ENCODE results near the gene ATG10.
"Not testable (repeated sequence)": the region's sequence is repeated elsewhere in the genome, so short reads cannot be mapped to it uniquely, and the experiment has no call there.

Gene ATG10

DNA sequence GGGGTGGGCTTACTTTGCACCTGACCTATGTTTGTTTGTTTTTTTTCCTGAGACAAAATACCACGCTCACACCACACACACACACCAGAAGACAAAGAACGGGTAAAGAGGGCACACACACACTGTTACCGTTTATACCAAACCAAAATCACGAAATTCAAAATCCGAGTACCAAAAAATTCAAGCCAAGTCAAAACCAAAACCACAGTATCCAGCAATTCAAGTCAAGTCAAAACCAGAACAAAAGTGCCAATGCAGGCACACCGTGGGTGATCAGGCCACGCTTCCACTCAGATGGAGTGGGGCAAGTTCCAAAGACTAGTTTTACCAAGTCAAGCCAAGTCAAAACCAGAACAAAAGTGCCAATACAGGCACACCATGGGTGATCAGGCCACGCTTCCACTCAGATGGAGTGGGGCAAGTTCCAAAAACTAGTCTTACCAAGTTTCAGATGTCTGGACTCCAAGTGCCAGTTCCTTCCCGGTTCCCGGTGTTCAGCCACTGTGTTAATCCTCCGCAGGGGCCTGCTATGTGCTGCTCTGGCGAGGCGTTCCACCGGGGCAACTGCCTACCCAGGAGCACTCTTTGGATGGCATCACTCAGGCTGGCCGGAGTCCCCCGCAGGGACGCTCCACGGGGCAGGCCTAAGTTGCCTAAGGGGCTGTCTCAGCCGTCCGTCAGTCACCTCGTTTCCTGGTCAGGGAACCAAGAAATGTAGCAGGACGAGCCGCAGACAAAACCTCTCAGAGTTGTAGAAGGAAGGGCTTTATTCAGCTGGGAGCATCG lies 300.9 kb downstream of the ATG10 start:
- DNase-seq; H3K27ac ChIP-seq; H3K27me3 ChIP-seq; intact Hi-C loops (cut with DNase I; ENCODE audit: low total_unique reads); H3K4me3 ChIP-seq; H3K9me3 ChIP-seq: not testable (repeated sequence)
- Histone ChIP-seq H3K4me1 (peaks cover 0 to 11% (median 4%) of the 10 kb centered on the region in 4 donors), H3K36me3 (peaks cover 26 to 46% (median 31%) of the 10 kb centered on the region in 3 donors)

DNA sequence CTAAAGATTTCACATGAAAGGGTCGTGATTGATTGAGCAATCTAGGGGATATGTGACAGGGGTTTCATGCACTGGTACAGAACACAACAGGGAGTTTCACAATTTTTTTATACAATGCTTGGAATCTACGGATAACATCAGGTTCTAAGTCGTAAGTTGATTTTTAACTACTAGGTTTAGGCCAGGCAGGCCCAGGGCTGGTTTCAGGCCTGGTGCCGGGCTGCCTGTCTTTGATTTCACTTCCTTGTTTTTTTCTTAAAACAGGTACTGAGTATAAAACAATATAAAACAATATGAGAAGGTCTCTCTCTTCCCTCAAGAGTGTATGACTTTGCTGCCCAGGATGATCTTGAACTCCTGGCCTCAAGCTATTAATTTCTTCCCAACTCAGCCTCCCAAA lies 301.6 kb downstream of the ATG10 start:
- H3K4me1 ChIP-seq, result peaks cover 0 to 11% (median 4%) of the 10 kb centered on the region in 4 donors
- H3K4me3 ChIP-seq; H3K27ac ChIP-seq; H3K9me3 ChIP-seq; H3K27me3 ChIP-seq; intact Hi-C loops (cut with DNase I; ENCODE audit: low total_unique reads); DNase-seq: not testable (repeated sequence)
- peaks cover 26 to 46% (median 28%) of the 10 kb centered on the region in 3 donors for H3K36me3 ChIP-seq

DNA sequence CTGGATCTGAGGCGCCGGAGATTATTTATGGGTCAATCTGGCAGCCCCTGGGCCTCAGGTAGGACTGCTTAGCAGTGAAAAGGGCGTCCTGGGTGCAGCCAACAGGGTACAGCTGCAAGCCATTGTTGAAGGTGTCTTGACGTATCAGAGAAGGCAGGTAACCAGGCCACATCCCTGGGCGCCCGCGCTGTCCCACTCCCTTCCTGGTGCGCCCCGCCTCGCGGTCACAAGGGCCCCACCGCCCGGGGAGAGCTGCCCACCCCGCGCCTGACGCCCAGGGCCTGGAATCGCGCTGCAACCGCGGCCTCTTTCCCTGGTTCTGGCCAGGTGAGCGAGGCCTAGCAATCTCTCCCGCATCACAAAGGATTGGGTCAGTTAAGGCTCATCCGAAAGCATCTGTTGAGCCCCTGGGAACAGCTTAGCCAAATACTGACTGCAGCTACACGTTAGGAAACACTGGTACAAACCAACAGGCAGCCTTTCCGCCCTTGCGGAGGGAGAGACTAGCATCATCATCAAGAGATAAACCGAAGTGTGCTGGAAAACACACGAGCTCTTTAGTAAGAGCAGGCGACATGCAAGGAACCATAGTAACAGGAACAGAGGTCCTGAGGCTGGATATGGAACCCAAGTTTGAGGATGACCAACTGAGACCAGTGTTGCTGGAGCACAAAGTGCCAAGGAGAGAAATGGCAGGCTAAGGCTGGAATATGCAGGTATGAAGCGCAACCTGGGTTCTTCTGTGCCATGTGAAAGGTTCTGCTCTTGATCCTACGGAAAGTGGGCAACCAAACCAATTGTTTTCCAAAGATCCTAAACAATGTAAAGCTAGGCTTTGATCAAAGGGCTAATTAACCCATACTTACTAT lies 302.8 kb downstream of the ATG10 start:
- Histone ChIP-seq H3K27me3 (no peaks in the 10 kb centered on the region), H3K4me3 (no peak overlapping the region), H3K9me3 (no peaks in the 10 kb centered on the region), H3K36me3 (peaks cover 26 to 45% (median 27%) of the 10 kb centered on the region in 3 donors), H3K27ac (no peak overlapping the region), H3K4me1 (peaks cover 0 to 21% (median 10%) of the 10 kb centered on the region in 4 donors)
- TF ChIP-seq, protein P1, sequence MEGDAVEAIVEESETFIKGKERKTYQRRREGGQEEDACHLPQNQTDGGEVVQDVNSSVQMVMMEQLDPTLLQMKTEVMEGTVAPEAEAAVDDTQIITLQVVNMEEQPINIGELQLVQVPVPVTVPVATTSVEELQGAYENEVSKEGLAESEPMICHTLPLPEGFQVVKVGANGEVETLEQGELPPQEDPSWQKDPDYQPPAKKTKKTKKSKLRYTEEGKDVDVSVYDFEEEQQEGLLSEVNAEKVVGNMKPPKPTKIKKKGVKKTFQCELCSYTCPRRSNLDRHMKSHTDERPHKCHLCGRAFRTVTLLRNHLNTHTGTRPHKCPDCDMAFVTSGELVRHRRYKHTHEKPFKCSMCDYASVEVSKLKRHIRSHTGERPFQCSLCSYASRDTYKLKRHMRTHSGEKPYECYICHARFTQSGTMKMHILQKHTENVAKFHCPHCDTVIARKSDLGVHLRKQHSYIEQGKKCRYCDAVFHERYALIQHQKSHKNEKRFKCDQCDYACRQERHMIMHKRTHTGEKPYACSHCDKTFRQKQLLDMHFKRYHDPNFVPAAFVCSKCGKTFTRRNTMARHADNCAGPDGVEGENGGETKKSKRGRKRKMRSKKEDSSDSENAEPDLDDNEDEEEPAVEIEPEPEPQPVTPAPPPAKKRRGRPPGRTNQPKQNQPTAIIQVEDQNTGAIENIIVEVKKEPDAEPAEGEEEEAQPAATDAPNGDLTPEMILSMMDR (IDR thresholded peaks at IDR 0.05), result no peak
- intact Hi-C loops (cut with DNase I; ENCODE audit: low total_unique reads), result no loop called here
- DNase-seq, result no peak

DNA sequence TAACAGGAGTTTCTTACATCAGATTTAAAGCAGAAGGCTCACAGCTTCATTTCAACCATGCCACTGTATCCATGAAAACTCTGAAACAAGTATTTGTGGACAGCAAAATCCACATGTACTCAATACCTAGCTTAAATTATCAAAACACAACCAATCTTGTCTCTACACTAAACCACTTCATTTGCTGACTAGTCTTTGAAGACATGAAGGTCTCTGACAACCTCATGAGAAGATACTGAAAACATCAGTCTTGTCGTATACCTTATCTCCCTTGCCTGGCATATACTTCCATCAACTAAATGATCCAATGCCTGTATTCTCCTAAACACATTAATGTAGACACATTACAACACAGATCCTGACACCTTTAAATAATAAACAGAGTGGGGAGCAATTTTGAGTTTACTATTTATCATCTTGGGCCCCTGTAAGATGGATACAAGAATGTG lies 303.4 kb downstream of the ATG10 start:
- H3K36me3 ChIP-seq, result peaks cover 26 to 41% (median 27%) of the 10 kb centered on the region in 3 donors

DNA sequence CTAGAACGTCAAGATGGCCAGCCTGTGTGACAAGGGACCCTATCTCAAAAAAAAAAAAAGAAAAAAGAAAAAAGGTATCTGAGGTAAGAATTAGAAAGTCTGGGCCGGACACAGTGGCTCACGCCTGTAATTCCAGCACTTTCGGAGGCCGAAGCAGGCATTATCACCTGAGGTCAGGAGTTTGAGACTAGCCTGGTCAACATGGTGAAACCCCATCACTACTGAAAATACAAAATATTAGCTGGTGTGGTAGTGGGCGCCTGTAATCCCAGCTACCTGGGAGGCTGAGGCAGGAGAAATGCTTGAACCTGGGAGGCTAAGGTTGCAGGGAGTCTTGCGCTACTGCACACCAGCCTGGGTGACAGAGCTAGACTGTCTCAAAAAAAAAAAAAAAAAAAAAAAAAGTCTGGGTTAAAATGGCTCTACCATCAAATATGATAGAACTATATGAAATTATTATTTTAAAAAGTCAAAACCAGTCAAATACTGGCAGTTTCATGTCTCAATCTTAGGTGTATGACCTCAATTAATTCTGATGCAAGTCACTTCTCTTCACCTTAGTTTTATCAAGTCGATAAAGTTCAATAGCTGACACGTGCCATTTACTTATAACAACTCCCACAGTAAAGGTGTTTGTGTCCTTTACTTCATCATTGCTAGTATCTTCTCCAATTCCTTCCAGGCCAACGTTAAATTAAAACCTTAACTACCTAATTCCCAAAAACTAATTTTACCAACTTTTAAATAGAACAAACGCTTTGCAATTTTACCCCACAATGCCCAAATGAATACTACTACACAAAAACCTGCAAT lies 305.2 kb downstream of the ATG10 start:
- Histone ChIP-seq H3K9me3 (no peaks in the 10 kb centered on the region), H3K4me1 (peaks cover 0 to 21% (median 10%) of the 10 kb centered on the region in 4 donors), H3K27ac (peak overlapping the region; percentile 84 to 87), H3K36me3 (peaks cover 26 to 41% (median 27%) of the 10 kb centered on the region in 3 donors), H3K4me3 (peak overlapping the region; percentile 90 to 99), H3K27me3 (no peaks in the 10 kb centered on the region)
- TF ChIP-seq, protein P1 (IDR thresholded peaks at IDR 0.05), result no peak
- no peak for DNase-seq
- intact Hi-C loops (cut with DNase I; ENCODE audit: low total_unique reads), result no loop called here

More for the DNA sequence above, 303.4 kb downstream of the ATG10 start:
- no peaks in the 10 kb centered on the region for H3K9me3 ChIP-seq
- no peak overlapping the region for H3K4me3 ChIP-seq
- DNase-seq, result no peak
- intact Hi-C loops (cut with DNase I; ENCODE audit: low total_unique reads), result no loop called here
- peaks cover 0 to 21% (median 10%) of the 10 kb centered on the region in 4 donors for H3K4me1 ChIP-seq
- H3K27me3 ChIP-seq, result no peaks in the 10 kb centered on the region
- H3K27ac ChIP-seq, result no peak overlapping the region
- TF ChIP-seq, protein P1 (IDR thresholded peaks at IDR 0.05), result no peak

DNA sequence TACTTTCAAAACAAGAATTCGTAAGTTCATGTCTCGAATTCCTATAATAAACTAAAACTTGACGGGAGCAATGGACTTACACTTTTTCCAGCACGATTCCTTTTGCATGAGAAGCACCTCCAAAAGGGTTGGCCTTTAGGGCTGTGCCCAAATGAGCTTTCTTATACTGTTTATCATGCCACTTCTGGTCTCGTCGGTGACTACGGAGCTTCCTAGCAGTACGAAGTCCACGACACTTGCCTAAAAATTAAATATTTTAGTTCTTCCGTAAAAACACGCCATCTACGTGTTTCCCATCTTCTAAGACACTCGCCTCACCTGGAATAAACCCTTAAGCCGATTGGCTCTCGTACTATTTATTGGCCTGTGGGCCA lies 305.8 kb downstream of the ATG10 start:
- Histone ChIP-seq H3K27me3 (no peaks in the 10 kb centered on the region), H3K27ac (peak overlapping the region; percentile 84 to 87), H3K4me1 (peaks cover 0 to 21% (median 10%) of the 10 kb centered on the region in 4 donors), H3K4me3 (peak overlapping the region; percentile 90 to 99), H3K9me3 (no peaks in the 10 kb centered on the region), H3K36me3 (peaks cover 26 to 39% (median 27%) of the 10 kb centered on the region in 3 donors)
- TF ChIP-seq, protein P1 (IDR thresholded peaks at IDR 0.05), result no peak
- DNase-seq, result no peak
- intact Hi-C loops (cut with DNase I; ENCODE audit: low total_unique reads), result no loop called here

Data from tibial artery (tissue), 4 donors.